ENCODE results near the gene LHPP.

LHPP gene

GRCh38 chr10:124642088-124642710 lies 180.6 kb downstream of the LHPP start:
- no peak for DNase-seq (ENCODE audit: low read depth in 2 of 2)

GRCh38 chr10:124643330-124644009 lies 181.8 kb downstream of the LHPP start:
- no peak for DNase-seq (ENCODE audit: low read depth in 2 of 2)

DNA sequence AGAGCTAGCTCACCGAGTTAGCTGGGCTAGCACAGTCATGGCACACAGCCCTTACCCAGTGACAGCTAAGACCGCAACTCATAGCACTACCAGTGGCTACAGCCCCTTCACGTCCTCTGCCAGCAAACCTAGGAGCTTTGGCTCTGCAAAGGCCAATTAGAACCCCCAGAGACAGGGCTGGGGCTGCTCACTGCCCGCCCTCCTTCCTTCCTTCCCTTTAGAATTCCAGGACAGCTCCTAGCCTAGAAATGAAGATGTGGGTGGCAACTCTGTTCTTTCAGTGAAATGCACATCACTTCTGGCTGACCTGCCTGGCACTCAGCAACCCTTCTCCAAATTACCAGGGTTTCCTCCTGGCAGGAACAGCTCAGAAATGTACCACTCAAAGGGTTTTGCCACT lies 182.6 kb downstream of the LHPP start:
- no peak for DNase-seq (ENCODE audit: low read depth in 2 of 2)

DNA sequence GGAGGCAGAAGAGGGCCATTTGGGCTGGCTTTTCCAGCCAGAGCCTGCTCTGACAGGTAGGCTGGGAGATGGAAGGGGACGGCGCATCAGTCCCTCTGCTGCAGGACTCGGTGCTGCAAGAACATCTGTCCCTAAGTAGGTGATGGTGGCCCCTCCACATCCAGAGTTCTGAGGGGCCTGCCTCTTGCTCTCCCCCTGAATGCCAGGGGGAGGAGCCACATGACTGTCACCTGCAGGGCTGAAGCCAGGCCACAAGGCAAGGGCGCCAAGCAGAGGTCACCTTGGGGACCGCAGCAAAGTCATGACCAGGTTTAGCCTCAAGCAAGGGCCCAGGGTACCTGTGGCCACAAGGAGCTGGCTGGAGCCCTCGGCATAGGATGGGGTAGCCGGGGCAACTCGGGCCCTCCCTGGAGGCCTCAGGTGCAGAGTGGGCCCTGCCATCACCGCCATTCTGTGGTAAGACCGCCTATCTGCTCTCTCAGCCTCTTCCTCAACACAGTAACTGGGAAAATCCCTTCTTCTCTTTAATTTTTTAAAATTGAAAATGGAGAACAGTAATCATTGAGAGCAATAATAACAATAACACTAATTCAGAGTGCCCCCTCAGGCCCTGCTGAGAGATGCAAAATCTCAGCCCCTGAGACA lies 183.3 kb downstream of the LHPP start:
- no peak for DNase-seq (ENCODE audit: low read depth in 2 of 2)

GRCh38 chr10:124645467-124646095 lies 184.0 kb downstream of the LHPP start:
- no peak for DNase-seq (ENCODE audit: low read depth in 2 of 2)

- DNase-seq (ENCODE audit: low read depth in 2 of 2) = no peak
Observed at GRCh38 chr10:124646483-124647352, 185.1 kb downstream of the LHPP start.

DNA sequence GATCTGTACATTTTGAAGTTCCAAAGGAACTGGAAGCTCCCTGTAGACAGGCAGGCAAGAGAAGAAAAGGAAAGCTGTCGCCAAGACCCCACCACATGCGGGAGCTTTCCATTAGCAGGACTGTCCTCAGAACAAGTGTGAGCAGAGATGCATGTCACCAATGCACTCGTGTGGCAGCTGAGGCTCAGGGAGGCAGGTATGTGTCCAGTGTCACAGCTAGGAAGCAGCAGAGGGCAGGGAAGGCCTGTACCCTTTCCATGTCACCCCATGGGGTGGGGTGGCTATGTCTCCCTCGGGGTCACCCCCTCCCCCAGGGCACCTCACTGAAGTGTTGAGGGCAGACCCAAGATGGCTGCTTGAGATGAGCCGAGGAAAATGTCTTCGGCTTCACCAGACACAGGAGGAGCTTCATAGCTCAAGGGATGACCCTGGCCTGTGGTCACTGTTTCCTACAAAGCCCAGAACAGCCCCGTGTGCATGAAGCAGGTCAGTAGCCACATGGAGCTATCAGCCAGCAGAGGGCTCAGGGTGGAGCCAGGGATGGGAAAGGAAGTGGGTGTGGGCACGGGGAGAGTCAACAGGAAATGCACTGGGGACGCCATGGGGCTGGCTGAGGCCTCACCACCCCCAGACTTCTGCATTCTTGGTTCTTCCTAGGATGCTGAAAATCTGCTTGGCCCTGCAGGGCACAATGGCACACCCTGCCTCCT lies 186.0 kb downstream of the LHPP start:
- peak; percentile 43 to 49 for DNase-seq (ENCODE audit: low read depth in 2 of 2)

- DNase-seq (ENCODE audit: low read depth in 2 of 2) = no peak
Observed at GRCh38 chr10:124648131-124648475, 186.5 kb downstream of the LHPP start.

DNA sequence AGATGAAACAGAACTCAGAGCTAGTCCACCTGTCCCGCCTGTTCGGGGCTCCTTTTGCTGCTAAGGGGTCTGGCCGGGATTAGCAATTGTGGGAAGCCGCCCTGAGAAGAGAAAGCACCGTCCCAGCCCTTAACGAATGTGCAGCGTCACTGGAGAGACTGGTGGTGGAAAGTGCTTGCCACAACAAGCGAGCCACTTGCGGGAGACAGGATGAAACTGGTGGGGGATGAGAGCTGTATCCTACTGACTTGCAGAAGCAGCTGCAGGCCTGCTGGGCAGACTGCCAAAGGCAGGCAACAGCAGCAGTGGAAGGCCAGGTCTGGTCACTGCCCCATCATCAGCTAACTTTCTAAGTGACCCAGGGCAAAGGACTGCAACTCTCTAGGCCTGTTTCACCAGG lies 187.1 kb downstream of the LHPP start:
- peak in 1 of 2 donors; percentile 41 for DNase-seq (ENCODE audit: low read depth in 2 of 2)

DNA sequence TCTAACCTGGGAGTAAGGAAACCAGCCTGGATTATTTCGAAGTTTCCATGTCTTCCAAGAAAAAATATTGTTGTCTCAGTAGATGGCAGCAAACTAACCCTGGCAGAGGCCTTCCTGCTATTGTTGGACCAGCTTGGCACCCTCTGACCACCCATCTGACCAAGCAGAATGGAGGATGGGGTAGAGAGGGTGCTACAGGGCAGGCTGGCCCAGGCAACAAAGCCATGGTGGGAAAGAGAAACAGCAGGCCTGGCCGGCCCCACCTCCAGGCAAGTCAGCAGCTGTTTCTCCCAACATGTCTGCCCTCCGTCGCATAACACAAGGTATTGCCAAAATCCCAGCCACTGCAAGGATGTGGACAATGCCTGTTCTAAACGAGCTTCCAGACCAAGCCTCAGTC lies 187.6 kb downstream of the LHPP start:
- DNase-seq (ENCODE audit: low read depth in 2 of 2) = no peak

DNA sequence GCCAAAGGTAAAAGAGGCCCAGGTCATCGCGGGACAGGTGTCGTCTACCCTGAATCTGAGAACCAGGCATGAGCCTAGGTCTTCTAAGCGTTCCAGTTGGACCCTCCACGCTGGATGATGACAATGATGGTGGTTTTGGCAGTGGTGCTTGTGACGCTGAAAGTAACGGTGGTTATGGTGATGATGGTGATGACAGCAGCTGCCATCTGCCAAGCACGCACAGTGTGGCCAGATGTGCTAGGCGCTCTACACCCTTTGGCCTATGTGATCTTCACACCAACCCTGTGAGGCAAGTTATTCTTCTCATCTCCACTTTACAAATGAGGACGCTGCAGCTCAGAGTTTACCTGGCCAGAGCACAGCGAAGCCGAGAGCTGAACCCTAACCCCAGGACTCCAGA lies 188.6 kb downstream of the LHPP start:
- DNase-seq (ENCODE audit: low read depth in 2 of 2) = no peak

GRCh38 chr10:124650820-124651401 lies 189.3 kb downstream of the LHPP start:
- peak; percentile 34 to 37 for DNase-seq (ENCODE audit: low read depth in 2 of 2)

GRCh38 chr10:124651402-124651891 lies 189.8 kb downstream of the LHPP start:
- DNase-seq (ENCODE audit: low read depth in 2 of 2) = no peak

DNA sequence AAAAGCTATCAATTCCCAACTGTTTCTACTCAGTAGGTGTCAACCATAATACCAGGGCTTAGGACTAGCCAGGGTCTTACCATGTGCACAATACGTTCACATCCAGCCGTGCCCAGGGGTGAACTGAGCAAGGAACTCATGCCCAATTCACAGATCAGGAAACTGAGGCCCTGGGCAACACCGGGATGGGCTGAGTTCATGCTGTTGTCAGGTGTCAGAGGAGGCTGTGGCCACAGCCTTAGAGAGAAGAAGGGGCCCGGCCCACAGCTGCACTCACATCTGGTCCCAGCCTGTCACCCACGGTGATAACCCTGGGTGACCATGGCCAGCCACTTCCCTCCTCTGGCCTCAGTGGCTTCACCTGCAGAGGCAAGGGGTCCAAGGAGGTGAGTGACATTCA lies 190.6 kb downstream of the LHPP start:
- no peak for DNase-seq (ENCODE audit: low read depth in 2 of 2)

- DNase-seq (ENCODE audit: low read depth in 2 of 2) = no peak
Observed at GRCh38 chr10:124652701-124653100, 191.1 kb downstream of the LHPP start.

DNA sequence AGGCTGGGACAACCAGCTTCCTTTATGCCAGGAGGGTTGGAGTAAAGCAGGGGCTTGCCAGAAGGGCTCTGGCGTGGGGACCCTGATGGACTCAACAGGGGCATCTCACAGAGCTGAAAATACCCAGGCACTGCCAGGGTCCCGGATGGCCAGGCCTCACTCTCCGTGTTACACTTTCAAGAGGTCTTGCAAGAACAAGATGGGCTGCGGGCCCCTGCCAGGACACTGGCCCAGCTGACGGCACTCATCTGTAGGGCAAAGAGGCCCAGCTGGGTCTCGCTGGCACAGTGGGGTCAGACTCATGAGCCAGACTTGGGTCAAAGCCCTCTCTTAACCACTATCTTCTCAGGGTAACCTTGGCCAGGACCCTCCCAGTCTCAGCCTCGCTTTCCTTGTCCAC lies 191.7 kb downstream of the LHPP start:
- DNase-seq (ENCODE audit: low read depth in 2 of 2) = no peak

DNA sequence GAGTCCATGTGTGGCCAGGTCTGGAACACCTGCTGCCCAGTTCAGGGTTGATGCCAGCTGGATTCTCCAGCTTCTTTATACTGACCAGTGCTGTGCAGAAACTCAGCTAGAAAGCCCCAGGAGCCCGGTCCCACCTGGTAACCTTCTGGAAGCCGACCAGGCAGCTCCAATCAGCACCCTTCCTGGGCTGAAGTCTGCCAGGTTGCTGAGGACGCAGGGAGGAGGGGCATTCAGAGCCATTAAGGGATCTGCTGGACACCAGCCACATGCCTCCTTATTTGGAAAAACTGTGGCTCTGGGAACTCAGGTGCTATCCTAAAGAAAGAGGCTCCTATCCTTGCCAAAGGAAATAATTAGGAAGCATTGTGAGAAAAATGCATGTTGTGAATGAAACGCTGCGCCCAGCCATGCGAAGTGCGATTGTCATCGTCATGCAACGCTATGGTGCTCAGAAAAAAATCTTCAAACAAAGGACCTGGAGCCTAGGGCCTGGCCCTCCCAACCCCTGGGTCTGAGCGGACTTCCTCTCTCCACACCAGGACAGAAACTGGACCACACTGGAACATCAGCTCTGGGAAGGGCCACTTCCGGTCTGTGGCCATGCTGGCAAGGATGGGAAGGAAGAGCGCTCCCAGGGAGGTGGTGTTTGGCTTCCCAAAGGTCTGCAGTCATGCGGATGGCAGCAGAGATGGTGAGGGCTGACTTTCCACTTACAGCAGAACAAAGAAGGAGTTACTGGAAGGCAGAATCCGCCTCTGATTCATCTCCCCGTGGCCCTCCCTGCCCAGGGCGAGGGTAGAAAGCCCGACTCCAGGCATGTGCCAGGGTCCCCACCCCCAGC lies 192.4 kb downstream of the LHPP start:
- DNase-seq (ENCODE audit: low read depth in 2 of 2) = no peak

DNA sequence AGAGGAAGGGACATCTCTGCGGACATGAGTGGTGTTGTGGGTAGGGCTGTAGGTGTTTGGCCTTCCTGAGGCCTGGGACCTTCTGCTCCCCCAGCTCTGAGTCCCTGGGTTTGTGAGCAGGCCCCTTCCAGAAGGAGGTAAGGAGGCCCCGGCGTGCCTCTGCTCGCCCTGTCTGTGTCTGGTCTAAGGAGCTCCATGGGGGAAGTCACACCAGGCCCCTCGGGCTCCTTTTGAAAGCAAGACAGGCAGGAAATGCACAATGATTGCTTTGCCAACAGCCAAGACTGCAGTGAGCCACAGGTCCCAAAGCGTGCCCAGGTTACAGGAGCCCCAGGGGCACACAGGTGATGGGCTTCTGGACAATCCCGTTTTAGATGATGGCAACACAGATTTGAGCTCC lies 193.1 kb downstream of the LHPP start:
- DNase-seq (ENCODE audit: low read depth in 2 of 2) = no peak

GRCh38 chr10:124655191-124656112 lies 193.8 kb downstream of the LHPP start:
- no peak for DNase-seq (ENCODE audit: low read depth in 2 of 2)
